ENCODE data around the gene THAP8. TPM values are rescaled to one million over a fixed set of nuclear protein-coding genes. Genes with fewer than 3 reads are reported as not detected.

Gene THAP8
- total RNA-seq, 2 experiments from 2014 or later = 6.4 to 6.7 TPM

GRCh38 chr19:36031308-36031707 is 22.8 kb downstream of the THAP8 start:
- POLR2A ChIA-PET = no interaction called here
- H3K36me3 Mint-ChIP-seq = peaks cover 17% of the 10 kb centered on the region

DNA sequence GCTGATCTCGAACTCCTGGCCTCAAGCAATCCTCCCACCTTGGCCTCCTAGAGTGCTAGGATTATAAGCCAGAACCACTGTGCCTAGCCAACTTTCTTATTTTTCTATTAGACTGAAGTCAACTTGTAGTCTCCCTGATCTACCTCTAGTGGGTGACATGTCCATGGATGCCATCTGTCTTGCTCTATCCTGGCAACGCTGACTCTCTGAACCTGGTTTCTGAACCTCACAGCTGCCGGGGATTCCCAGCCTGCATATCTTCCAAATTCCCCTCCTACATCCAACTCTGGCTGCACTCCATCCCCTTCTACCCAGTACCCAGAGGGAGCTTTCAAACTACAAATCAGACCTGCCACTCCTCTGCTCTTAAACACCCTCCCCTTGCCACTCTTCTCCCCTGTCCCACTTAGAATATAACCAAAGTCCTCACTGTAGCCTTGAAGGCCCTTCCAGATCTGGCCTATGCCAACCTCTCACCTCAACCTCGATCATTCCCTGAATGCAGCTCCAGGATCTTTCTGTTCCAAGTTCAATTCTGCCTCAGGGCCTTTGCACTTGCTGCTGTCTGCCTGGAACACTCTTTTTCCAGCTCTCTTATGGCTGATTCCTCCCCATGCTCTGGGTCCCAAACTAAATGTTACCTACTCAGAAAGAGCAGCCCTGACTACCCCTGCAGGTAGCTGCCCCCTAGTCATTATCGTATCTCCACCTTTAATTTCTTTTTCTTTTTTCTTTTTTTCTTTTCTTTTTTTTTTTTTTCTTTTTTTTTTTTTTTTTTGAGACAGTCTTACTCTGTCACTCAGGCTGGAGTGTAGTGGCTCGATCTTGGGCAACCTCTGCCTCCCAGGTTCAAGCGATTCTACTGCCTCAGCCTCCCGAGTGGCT is 23.6 kb downstream of the THAP8 start:
- H3K36me3 Mint-ChIP-seq = peaks cover 13% of the 10 kb centered on the region
- no peak overlapping the region for H3K4me3 Mint-ChIP-seq
- H3K27me3 Mint-ChIP-seq = no peaks in the 10 kb centered on the region
- no peak for ATAC-seq (ENCODE audit: low read depth)
- H3K9me3 Mint-ChIP-seq = no peaks in the 10 kb centered on the region
- H3K27ac Mint-ChIP-seq = no peak overlapping the region
- DNase-seq = no peak
- H3K4me1 Mint-ChIP-seq = peaks cover 9% of the 10 kb centered on the region
- POLR2A ChIA-PET = no interaction called here

More at GRCh38 chr19:36031308-36031707, 22.8 kb downstream of the THAP8 start:
- H3K27ac Mint-ChIP-seq = no peak overlapping the region
- DNase-seq (no peak), ATAC-seq (ENCODE audit: low read depth) (no peak)
- H3K27me3 Mint-ChIP-seq = no peaks in the 10 kb centered on the region
- H3K9me3 Mint-ChIP-seq = no peaks in the 10 kb centered on the region
- H3K4me3 Mint-ChIP-seq = no peak overlapping the region
- peaks cover 15% of the 10 kb centered on the region for H3K4me1 Mint-ChIP-seq

GRCh38 chr19:36028313-36029041 is 25.6 kb downstream of the THAP8 start:
- Mint-ChIP-seq H3K4me1 (peaks cover 2% of the 10 kb centered on the region), H3K4me3 (no peak overlapping the region), H3K36me3 (peaks cover 10% of the 10 kb centered on the region), H3K9me3 (no peaks in the 10 kb centered on the region), H3K27ac (no peak overlapping the region), H3K27me3 (no peaks in the 10 kb centered on the region)
- POLR2A ChIA-PET = no interaction called here
- DNase-seq = no peak
- no peak for ATAC-seq (ENCODE audit: low read depth)

GRCh38 chr19:36027696-36028095 is 26.4 kb downstream of the THAP8 start:
- no peak overlapping the region for H3K4me3 Mint-ChIP-seq
- no peaks in the 10 kb centered on the region for H3K9me3 Mint-ChIP-seq
- POLR2A ChIA-PET = no interaction called here
- peaks cover 2% of the 10 kb centered on the region for H3K4me1 Mint-ChIP-seq
- H3K36me3 Mint-ChIP-seq = peaks cover 14% of the 10 kb centered on the region
- H3K27me3 Mint-ChIP-seq = no peaks in the 10 kb centered on the region
- no peak overlapping the region for H3K27ac Mint-ChIP-seq
- DNase-seq (no peak), ATAC-seq (ENCODE audit: low read depth) (no peak)

- H3K27me3 Mint-ChIP-seq = no peaks in the 10 kb centered on the region
- H3K27ac Mint-ChIP-seq = no peak overlapping the region
- no peaks in the 10 kb centered on the region for H3K4me1 Mint-ChIP-seq
- POLR2A ChIA-PET = no interaction called here
- peaks cover 14% of the 10 kb centered on the region for H3K36me3 Mint-ChIP-seq
- ATAC-seq (ENCODE audit: low read depth) (no peak), DNase-seq (no peak)
- H3K4me3 Mint-ChIP-seq = no peak overlapping the region
- no peaks in the 10 kb centered on the region for H3K9me3 Mint-ChIP-seq
These were observed 27.8 kb downstream of the THAP8 start for GRCh38 chr19:36026091-36026876.

GRCh38 chr19:36025541-36025940 is 28.5 kb downstream of the THAP8 start:
- Mint-ChIP-seq H3K27ac (no peak overlapping the region), H3K9me3 (no peaks in the 10 kb centered on the region), H3K36me3 (peaks cover 13% of the 10 kb centered on the region), H3K27me3 (no peaks in the 10 kb centered on the region), H3K4me3 (no peak overlapping the region), H3K4me1 (no peaks in the 10 kb centered on the region)
- DNase-seq (no peak), ATAC-seq (ENCODE audit: low read depth) (no peak)
- POLR2A ChIA-PET = no interaction called here

GRCh38 chr19:36023432-36023831 is 30.7 kb downstream of the THAP8 start:
- ATAC-seq (ENCODE audit: low read depth) = no peak
- Mint-ChIP-seq H3K4me3 (no peak overlapping the region), H3K9me3 (no peaks in the 10 kb centered on the region), H3K36me3 (peaks cover 8% of the 10 kb centered on the region), H3K4me1 (no peaks in the 10 kb centered on the region), H3K27ac (no peak overlapping the region), H3K27me3 (no peaks in the 10 kb centered on the region)
- POLR2A ChIA-PET = no interaction called here
- DNase-seq = no peak

DNA sequence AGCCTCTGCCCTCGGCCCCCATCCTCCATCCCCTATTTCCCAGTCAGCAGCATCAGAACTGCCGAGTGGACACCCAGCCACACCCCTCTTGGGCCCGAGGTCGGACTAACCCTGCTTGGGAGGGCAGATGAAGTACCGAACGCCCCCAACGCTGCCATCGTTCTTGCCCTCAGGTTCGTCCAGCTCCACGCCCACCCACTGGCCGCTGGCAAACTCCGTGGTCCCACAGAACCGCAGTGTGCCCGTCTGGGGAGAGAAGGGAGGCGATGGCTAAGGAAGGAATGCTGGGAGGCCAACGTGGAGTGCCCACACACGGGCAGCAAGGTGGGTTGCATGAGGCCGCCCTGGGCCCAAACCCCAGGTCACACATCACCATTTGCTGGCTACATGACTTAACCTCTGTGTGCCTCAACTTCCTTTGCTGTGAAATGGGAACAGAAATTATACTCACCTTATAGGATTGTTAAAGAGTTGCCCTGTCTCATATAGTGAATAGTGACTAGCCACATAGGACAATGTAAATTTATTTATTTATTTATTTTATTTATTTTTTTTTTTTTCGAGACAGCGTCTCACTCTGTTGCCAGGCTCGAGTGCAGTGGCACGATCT is 34.9 kb downstream of the THAP8 start:
- Mint-ChIP-seq H3K36me3 (peaks cover 12% of the 10 kb centered on the region), H3K9me3 (no peaks in the 10 kb centered on the region), H3K4me3 (no peak overlapping the region), H3K27ac (no peak overlapping the region), H3K4me1 (peaks cover 17% of the 10 kb centered on the region), H3K27me3 (no peaks in the 10 kb centered on the region)
- no peak for ATAC-seq (ENCODE audit: low read depth)
- no peak for DNase-seq
- POLR2A ChIA-PET = interaction anchor here (0.7 kb wide), 1 partner anchor 30 kb away, joined by 4 read pairs; no protein-coding TSS in a partner anchor

- Mint-ChIP-seq H3K4me3 (peak within 1 kb of the TSS; percentile 92), H3K9me3 (no peaks in the 10 kb centered on the region), H3K36me3 (peaks cover 13% of the 10 kb centered on the region), H3K27me3 (no peaks in the 10 kb centered on the region), H3K27ac (peak within 1 kb of the TSS; percentile 93), H3K4me1 (peaks cover 35% of the 10 kb centered on the region)
- ATAC-seq (ENCODE audit: low read depth) = peak; percentile 97
- peak; percentile 98 for DNase-seq
- POLR2A ChIA-PET = interaction anchor here (0.6 to 2.8 kb wide), 14 partner anchors 9 to 132 kb away, joined by 3 to 11 read pairs (median 4); partner anchors contain the start of genes POLR2I, TBCB, THAP8 and WDR62
These were observed 39.8 kb downstream of the THAP8 start, which contains the start of gene ALKBH6 for GRCh38 chr19:36014012-36014924. Gene ALKBH6, minus strand, starts transcription at chr19:36014213. Its CDS starts 816 bp downstream, at chr19:36013397.

DNA sequence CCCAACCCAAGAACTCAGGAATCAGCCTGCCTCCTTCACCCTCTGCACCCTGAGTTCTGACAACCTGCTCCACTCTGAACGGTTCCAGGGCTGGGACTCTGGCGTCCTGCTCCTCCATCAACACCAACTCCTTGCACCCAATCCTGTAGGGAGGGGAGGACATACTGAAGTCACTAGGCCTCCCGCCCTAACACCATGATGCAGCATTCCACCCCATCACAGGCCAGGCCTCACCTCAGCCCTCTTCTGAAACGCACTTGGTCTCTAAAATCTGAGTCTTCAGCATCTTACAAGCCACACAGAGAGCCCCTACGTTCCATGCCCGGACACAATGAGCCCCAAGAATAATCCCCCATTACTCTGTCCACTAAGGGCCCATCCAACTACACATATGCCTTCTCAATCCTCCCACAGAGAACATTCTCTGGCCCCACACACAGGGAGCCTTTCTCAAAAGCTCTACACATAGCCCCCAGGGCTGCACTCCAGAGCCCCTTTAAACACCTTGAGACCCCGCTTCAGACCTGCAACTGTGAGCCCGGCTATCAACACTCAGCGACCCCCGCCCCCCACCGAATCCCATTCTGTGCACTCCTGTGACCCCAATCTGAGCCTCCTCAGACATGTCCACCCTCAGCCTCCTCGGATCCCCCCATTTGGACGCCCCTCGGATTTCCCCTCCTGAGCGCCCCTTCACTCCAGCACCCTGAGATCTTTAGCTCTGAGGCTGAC is 40.6 kb downstream of the THAP8 start:
- POLR2A ChIA-PET = interaction anchor here (1.0 to 2.8 kb wide), 8 partner anchors 16 to 131 kb away, joined by 3 to 11 read pairs (median 4); partner anchors contain the start of genes POLR2I, TBCB, THAP8 and WDR62
- Mint-ChIP-seq H3K36me3 (peaks cover 13% of the 10 kb centered on the region), H3K4me1 (peaks cover 39% of the 10 kb centered on the region), H3K9me3 (no peaks in the 10 kb centered on the region), H3K4me3 (peak overlapping the region; percentile 92), H3K27ac (peak overlapping the region; percentile 93), H3K27me3 (no peaks in the 10 kb centered on the region)
- no peak for DNase-seq
- ATAC-seq (ENCODE audit: low read depth) = no peak

DNA sequence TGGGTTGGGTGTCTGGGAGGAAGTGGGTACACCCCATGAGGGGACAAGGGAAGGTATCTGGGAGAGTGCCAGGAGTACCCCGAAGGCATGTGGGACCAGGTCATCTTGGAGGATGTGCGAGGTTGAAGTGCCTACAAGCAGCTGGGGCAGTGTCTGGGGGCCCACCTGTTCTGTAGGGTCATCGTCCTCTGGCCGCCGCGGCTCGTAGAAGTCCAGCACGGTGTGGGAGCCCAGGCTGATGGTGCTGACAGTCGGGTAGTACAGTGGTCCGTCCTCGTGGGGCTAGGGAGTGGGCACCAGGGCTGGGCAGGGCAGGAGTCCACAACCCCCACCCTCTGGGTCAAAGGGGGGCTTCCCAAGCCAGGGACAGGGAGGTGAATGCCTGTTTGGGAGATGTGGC is 43.7 kb downstream of the THAP8 start:
- no peak for ATAC-seq (ENCODE audit: low read depth)
- H3K4me1 Mint-ChIP-seq = peaks cover 35% of the 10 kb centered on the region
- H3K4me3 Mint-ChIP-seq = no peak overlapping the region
- H3K9me3 Mint-ChIP-seq = no peaks in the 10 kb centered on the region
- no peak overlapping the region for H3K27ac Mint-ChIP-seq
- POLR2A ChIA-PET = interaction anchor here (1.1 kb wide), 1 partner anchor 265 kb away, joined by 3 read pairs; the partner anchor contains the start of genes PSENEN and U2AF1L4
- peaks cover 9% of the 10 kb centered on the region for H3K36me3 Mint-ChIP-seq
- no peak for DNase-seq
- peaks cover 1% of the 10 kb centered on the region for H3K27me3 Mint-ChIP-seq
